Activated CD4-positive, alpha-beta T cell treated with anti-CD3 and anti-CD28 coated beads, Interleukin-2, amount 50 U/mL, for 48 hours (primary cell): Measurements from ENCODE around the gene C6orf132.
"Not testable (repeated sequence)": the region's sequence is repeated elsewhere in the genome, so short reads cannot be mapped to it uniquely, and the experiment has no call there.

Experiments used
- DNase-seq, 2 experiments: peaks; one replicate each; pipeline ENCODE4 v3.0.0-alpha.2; 2020

Gene C6orf132, protein sequence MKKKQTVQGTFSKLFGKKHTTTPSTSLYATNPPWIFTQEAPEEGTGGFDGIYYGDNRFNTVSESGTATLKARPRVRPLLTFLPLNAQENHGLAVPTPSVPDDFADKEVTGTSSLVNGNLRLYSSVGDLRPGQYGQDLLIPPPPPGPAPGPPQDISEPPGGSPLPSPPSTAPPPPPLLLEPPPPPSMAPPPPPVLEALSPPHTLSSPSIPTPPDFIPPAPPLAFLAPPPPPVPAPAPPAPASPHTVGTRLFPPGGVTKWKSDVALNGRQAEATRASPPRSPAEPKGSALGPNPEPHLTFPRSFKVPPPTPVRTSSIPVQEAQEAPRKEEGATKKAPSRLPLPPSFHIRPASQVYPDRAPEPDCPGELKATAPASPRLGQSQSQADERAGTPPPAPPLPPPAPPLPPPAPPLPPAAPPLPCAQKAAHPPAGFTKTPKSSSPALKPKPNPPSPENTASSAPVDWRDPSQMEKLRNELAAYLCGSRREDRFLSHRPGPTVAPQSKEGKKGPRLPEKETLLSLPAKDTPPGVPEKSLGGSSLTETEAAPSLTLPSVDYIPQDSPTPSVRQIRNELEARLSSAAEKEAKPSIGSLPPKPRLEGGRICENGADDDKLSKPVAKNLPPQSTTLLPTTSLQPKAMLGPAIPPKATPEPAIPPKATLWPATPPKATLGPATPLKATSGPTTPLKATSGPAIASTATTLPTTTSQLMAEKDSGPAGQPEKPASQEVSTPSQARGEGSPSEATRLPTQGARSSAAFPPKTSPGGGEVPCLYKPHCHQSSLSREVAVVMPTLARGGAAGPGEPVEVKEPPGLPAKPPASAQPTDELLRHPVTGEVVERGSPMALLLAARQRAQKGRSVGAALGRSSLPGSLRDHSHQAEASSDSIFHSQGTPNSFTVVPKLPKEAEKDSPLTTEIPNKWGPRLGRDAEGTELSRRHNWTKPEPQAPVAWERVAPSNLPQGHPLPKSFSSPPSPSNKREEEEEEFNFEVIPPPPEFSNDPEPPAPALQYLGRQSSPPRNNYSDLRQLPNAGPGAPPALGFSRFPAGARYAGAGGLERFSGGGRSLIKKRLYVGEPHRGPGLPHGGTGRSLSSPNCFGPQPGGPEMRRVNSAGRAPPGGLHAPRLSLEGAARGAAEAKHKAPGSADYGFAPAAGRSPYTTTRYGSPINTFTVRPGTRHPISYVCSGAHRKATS

GRCh38 chr6:42142118-42142835, at the start of gene C6orf132:
Gene C6orf132 (minus strand): TSS chr6:42142620. CDS start chr6:42142444, 176 bp downstream.
- no peak for DNase-seq

- DNase-seq = no peak
Measured at GRCh38 chr6:42190554-42191183, 48.2 kb upstream of the C6orf132 start.

DNA sequence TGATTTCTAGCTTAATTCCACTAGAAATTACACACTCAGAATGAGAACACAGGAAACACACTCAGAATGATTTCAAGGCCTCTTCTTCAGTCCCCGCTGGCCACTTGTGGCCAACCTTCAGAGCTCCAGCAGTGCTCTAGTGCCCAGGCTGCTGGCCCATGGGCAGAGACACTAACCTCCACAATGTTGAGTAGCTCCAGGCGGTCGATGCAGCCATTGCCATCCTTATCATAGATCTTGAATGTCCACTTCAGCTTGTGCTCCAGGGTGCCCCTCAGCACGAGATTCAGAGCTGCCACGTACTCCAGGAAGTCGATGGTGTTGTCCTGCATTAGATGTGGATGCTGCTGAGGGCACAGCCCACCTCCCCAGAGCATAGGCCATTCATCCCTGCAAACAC, 46.0 kb upstream of the C6orf132 start:
- DNase-seq = no peak

GRCh38 chr6:42185597-42185996, 43.2 kb upstream of the C6orf132 start:
- no peak for DNase-seq

DNA sequence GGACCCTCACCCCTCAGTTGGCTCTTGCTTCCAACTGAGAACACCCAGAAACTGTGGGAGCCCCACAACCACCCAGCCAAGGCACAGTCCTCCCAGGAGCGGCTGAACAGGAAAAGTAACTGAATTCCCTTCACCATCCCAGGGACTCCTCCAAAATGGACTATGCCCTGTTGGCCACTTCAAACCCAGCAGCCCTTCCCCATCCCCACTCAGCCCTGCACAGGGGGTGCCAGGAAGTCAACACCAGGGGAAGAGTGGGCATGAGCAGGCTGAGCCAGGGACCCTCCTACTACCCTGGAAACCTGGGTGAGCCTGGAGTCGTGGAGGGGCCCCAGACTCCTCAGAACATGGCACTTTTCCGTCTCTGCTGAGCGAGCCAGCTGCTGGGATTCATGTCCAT, 42.1 kb upstream of the C6orf132 start:
- no peak for DNase-seq

GRCh38 chr6:42182101-42182500, 39.7 kb upstream of the C6orf132 start:
- no peak for DNase-seq

DNA sequence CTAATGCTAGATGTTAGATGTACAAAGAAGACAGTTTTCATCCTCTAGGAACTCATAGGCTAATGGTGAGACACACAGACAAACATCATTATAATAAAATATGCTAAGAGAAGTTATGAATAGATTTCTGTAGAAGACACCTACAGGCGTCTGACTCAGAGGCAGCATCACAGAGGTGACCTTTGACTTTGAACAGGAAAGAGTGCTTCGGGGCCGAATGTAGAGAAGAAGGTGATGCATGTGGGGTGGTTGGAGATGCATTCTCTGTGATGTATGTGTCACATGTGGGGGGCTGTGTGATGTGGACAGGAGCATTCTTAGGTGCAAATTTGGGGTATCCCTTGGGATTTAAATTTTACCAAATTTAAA, 37.5 kb upstream of the C6orf132 start:
- DNase-seq = peak; percentile 16 to 20

DNA sequence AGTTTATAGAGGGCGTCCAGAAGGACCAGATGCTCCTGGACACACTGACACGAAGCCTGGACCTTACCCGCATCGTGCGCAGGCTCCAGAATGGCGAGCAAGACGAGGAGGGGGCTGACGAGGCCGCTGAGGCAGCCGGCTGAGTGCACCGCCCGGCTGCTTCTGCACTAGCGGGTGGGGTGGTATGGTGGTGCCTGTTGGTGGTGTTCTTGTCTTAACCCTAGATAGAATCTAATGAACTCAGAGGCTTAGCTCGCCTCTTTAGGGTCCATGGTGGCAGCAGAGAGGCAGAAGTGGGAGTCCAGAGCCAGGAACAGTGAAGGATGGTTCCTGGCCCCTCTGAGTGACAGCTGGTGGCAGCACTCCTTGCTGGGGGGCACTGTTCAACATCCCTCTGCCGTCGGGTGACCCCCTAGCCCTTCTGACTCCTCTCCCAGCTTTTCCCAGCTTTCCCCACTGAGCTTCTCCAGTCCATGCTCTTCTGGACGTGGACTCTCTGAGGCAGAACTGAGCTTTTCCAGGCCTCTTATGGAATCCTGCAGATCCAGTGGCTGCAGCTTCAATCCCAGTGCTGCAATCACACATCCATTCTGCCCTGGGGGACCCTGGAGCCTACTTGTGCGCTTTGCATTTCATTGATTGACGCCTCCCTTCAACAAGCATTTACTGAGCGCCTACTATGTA, 37.0 kb upstream of the C6orf132 start:
- no peak for DNase-seq

- DNase-seq = peak; percentile 19 to 31
Measured at GRCh38 chr6:42177514-42178364, 35.3 kb upstream of the C6orf132 start.

GRCh38 chr6:42176981-42177380, 34.6 kb upstream of the C6orf132 start:
- no peak for DNase-seq

GRCh38 chr6:42175860-42176259, 33.4 kb upstream of the C6orf132 start:
- DNase-seq = no peak

DNA sequence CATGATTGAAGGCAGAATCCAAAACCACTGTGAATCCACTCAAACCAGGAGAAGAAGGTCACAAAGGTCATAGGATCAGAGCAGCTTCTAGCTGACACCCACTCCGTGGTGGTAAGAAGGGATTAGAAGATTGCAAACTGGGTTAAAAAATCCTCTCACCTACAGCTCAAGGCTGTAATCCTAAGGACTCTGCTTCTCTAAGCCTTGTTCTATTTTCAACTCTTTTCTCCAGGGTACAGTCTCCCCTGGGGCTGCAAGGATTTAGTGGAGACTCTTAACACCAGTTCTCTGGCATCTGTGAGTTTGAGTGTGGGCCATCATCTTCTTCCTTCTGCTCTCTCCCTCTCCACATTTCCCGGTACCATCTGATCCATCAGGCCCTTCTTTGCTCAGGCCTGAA, 30.7 kb upstream of the C6orf132 start, which contains the start of gene GUCA1A:
GUCA1A (plus strand) TSS at position 264 of the 400 bp plus-strand sequence. CDS start 250 bp downstream, outside the sequence.
- DNase-seq = no peak

DNA sequence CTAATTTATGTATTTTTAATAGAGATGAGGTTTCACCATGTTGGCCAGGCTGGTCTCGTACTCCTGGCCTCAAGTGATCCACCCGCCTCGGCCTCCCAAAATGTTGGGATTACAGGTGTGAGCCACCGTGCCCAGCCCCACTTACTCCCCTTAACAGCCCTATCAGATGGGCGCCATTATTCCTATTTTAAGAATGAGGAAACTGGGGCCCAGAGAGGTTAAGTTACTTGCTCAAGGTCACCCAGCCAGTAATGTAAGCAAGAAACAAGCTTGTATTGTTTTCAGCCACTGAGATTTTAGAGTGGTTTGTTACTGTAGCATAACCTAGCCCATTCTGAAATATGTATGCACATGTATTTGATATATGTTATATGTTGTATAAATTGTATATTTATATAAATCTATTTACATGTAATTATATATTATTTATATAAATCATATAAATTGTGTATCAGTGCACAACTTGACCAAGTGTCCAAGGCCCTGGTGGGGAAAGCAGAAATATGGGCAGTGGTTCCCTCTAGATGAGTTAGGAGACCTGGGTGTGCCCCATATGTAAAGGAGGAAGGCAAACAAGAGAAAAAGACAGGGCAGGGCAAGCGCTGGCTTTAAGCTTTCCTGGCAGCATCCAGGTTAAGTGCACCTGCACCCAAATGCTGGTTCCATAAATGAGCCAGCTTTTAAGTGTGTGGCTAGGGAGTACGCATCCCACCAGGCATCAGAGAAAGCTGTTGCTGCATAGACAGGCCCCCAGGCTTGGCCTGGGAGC, 29.6 kb upstream of the C6orf132 start:
- DNase-seq = no peak

DNA sequence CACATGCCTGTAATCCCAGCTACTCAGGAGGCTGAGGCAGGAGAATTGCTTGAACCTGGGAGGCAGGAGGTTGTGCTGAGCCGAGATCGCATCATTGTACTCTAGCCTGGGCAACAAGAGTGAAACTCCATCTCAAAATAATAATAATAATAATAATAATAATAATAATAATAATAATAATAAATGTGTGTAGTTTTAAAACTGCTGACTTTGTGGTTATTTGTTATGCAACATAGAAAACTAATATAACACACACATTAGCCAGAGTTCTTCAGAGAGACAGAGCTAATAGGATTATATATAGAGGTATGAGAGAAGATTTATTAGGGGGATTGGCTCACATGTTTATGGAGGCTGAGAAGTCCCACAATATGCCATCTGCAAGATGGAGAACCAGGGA, 27.4 kb upstream of the C6orf132 start:
- DNase-seq = not testable (repeated sequence)

GRCh38 chr6:42168650-42169049, 26.2 kb upstream of the C6orf132 start:
- DNase-seq = no peak

- peak; percentile 85 to 87 for DNase-seq
Measured at GRCh38 chr6:42166444-42167141, 24.2 kb upstream of the C6orf132 start.

GRCh38 chr6:42165016-42165415, 22.6 kb upstream of the C6orf132 start:
- DNase-seq = no peak

DNA sequence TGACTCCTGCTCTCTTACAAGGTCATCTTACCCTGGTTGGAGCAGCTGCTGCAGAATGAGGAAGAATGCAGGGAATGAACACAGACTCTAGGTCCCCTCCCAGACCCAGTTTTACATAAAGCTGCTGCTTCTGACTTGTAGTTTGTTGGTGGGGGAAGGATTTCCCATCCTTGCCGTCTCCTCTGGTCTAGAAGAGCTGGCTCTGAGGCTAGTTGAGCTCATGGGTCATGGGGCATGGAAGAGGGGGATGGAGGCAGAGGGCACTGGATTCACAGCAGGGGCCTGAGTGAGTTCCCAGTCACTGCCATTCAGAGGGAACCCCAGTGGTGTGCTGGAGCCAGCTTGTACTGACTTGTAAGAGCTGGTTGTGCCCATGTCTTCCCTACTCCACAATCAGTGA, 21.6 kb upstream of the C6orf132 start:
- DNase-seq = no peak

- no peak for DNase-seq
Measured at GRCh38 chr6:42162812-42163211, 20.4 kb upstream of the C6orf132 start.
